ENCODE data around the gene AFF3.
A peak's percentile ranks its signal among the peaks of the same experiment; 100 is the strongest.

AFF3 gene

GRCh38 chr2:100042562-100042961 lies 99.8 kb downstream of the AFF3 start:
- DNase-seq: no peak

DNA sequence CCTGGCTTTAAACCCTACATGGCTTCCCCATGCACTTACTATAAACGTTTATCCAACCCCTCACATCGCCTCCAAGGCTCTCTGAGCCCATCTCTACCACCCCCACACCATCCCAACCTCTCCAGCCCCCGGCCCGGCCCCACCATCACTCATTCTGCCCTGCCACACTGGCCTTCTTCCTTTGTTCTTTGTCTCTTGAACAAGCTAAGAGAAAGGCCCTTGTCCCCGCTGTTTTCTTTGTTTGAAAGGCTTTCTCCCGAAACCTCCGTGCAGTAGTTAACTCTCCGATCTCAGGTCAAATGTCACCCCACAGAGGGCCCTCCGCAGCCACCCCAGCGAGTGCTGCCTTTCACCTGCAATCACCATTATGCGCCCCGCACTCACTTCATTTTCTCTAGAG lies 100.4 kb downstream of the AFF3 start:
- DNase-seq: peak in 2 of 14 donors; percentile 11 to 23

DNA sequence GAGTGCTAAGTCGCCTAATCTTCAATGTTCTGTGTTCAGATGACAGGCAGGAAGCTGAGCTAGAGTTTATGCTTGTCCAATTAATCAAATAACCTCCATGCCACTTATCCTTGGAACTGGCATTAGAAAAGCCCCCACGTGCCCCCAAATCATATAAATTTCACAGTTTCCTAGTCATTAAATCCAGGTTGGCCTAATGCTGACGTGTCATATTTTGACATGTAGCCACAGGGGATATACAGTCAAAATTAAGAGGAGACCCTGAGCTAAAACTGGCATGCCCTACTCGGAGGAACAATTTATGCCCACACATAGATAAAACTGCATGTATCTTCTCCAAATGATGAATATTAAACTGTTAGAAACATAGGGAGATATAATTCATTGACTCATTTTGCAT lies 101.0 kb downstream of the AFF3 start:
- DNase-seq: no peak

- no peak for DNase-seq
Measured at GRCh38 chr2:100040906-100041305, 101.5 kb downstream of the AFF3 start.

DNA sequence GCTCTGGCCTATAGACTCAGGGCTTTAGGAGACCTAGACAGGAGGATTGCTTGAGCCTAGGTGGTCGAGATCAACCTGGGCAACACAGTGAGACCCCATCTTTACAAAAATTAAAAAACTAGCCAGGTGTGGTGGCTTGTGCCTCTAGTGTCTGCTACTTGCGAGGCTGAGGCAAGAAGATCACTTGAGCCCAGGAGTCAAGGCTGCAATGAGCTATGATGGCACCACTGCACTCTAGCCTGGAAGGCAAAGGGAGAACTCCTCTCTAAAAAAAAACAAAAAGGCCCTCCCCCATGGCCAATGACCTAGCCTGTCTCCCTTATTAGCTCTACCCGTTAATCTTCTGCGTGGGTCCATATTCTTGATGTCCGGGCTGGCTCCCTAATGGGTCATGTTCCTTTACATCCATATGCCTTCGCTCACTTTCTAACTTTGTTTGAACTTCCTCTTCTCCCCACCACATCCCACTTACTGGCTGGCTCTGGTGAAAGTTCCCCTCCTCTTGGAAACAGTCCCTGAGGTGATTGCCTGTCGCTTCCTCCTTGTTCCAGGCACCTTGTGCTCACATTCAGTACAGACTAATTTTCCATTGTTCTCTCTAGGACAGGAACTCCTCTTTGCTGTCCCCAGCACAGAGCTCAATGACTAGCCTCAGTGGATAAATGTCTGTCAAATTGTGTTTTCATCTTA lies 103.0 kb downstream of the AFF3 start:
- no peak for DNase-seq

DNA sequence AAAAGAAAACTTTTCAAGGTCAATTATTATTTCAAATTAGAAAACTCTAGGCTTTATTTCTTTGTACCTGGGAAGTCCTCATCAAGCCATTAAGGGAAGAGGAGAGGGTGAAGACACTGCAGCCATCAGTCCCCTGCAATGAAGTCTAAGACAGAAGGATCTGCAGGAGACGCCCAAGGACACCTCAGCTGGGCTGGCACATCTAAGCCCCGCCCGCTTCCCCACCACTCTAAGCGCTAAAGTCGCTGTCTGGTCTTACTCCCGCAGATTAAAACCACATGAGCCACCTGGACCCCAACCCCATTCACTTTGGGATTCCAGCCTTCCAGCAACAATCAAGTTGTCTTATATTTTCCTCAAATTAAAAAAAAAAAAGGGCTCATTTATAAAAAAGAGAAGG lies 104.4 kb downstream of the AFF3 start:
- no peak for DNase-seq

- DNase-seq: no peak
Measured at GRCh38 chr2:100036793-100037192, 105.6 kb downstream of the AFF3 start.

DNA sequence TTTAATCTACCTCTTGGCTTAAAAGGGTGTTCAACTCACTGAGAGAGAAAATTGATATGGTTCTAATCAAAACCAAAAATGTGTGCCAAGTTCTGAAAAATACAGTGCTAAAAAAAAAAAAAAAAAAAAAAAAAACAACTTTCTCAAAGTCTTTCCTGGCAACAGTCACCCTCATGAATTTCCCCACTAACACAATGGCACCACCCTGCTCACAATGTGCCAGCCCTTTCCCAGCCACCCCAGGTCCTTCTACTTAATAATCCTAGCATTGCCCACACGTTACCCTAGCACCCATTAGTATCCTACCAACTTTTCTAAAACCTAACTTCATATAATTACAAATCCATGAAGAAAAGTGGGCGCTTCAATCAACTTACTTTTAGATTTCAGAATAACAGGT lies 106.4 kb downstream of the AFF3 start:
- DNase-seq: no peak

DNA sequence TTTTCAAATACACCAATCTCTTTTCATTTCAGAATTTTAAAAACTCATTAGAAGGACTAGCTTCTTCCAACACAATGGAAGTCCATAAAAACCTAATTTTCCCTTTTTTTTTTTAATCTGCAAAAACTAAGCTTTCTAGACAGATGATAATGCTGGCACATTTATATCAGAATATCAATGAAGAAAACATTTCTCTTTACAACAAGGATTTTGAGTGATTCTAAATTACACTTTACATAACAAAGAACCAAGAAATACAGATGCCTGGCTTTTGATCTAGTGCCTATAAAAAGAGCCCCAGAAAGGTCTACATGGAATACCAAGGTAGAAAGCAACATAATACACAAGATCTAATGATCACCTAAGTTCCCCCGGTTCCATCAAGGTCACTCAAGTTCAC lies 108.0 kb downstream of the AFF3 start:
- DNase-seq: no peak

- DNase-seq: no peak
Measured at GRCh38 chr2:100033976-100034375, 108.4 kb downstream of the AFF3 start.

- no peak for DNase-seq
Measured at GRCh38 chr2:100031604-100032003, 110.8 kb downstream of the AFF3 start.

- DNase-seq: no peak
Measured at GRCh38 chr2:100029460-100029859, 112.9 kb downstream of the AFF3 start.

GRCh38 chr2:100021791-100022340 lies 120.5 kb downstream of the AFF3 start:
- no peak for DNase-seq

GRCh38 chr2:100019499-100019898 lies 122.9 kb downstream of the AFF3 start:
- no peak for DNase-seq

DNA sequence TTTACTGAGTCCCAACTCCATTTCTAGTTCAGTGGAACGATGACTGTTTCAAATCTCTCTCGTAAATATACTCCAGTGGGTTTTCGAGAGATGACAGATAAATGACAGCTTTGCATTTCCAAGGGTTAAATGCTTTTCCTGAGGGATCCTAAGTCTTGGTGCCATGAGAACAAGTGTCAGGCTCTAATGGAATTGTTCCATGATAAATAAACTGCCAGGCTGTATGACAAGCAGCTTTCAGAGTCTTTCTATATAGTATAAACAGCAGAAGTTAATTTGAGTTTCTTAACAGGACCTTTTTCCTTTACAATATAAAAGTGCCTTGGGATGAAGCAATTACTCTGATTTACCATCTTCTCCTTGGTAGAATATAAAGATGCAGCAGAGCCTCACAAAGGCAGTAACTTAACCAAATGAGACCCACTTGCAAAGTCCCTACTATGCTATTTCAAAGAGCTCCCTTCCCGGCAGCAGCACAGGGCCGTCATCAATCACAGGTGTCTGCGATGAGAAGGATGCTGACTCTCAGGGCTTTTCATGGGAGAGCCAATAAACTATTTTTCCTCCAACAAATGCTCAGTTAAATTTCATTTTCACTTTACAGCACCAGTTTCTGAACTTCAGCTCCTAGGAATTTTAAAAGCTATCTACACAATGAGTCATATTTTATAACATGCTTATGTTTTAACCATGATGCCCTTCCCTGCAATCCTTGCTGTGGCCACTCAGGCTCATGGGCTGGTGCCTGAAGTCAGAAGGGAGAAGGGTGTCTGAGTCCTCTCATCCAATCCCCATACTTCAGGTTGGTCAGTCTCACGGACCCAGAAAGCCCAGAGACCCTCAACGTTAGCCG lies 123.8 kb downstream of the AFF3 start:
- no peak for DNase-seq

DNA sequence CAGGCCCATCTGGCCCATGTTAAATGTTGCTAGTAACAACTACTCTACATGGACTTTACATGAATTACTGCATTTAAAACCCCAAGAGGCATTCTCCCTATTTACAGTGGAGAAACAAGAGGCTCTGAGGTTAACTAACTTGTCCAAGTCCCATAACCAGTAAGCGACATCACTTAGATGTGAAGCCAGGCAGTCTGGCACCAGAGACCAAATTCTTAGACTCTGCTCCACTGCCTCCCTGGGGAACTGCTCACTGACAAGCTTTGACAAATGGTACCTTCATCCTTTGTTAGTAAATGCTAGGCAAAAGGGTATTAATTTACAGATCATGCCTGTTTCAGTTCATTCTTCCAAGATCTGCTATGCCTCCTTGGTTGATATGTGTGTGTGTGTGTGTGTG lies 124.8 kb downstream of the AFF3 start:
- DNase-seq: no peak

DNA sequence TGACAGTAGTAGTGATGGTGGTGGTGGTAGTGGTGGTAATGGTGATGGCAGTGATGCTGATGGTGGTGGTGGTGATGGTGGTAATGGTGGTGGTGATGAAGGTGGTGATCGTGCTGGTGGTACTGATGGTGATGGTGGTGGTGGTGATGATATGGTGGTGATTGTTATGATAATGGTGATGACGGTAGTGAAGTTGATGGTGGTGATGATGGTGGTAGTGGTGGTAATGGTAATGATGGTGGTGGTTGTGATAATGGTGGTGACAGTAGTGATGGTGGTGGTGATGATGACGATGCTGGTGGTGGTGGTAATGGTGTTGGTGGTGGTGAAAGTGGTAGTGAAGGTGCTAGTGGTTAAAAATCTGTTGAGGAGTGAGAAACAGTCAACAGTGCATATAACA lies 125.6 kb downstream of the AFF3 start:
- no peak for DNase-seq

DNA sequence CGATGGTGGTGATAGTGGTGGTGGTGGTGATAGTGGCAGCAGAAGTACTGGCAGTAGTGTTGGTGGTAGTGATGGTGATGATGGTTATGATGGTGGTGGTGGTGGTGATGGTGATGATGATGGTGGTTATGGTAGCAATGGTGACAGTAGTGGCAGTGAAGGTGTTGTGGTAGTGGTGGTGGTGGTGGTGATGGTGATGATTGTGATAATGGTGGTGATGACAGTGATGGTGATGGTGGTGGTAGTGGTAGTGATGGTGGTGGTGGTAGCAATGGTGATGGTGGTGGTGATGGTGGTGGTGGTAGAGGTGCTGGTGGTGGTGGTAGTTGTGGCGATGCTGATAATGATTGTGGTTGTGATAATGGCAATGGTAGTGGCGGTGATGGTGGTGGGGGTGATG lies 126.5 kb downstream of the AFF3 start:
- DNase-seq: no peak

GRCh38 chr2:100013892-100014677 lies 128.3 kb downstream of the AFF3 start:
- DNase-seq: peak in 3 of 14 donors; percentile 6 to 71 (median 63)

DNA sequence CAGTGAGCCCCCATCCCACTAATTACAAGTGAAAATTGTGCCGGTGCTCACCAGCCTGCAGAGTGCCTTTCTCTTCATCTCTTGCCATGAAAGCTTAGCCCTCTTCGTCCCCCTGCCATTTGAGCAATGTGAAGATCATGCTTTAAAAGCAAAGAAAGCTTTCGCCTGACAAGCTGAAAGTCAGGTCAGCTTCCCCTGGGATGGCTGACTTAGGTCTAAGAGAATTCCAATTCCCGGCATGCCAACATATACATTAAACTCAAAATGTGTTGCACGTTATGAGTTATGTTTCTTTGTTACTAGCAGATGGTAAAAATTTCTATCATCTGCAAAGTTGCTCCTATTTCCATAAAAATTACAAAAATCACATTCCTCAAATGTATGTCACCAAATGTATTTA lies 129.8 kb downstream of the AFF3 start:
- DNase-seq: no peak

DNA sequence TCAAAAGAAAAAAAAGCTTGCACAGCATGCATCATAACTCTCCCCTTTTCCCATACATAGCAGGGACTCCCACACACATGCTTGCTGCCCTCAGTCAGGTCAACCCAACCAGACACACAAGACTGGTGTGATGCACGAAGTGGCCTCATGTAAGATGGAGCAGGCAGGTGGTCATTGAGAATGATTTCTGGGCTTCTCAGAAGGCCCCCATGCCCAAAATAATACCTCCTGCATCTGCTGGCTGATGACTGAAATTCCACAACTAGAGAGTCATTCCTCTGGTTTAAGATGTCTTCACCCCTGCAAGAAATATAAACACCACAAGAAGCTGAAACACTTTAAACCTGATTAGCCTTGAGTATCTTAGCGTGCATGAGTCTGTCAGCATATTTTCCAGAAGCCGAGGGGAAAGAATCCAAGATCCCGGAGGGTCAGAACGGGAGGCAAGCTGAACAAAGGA lies 131.1 kb downstream of the AFF3 start:
- no peak for DNase-seq

DNA sequence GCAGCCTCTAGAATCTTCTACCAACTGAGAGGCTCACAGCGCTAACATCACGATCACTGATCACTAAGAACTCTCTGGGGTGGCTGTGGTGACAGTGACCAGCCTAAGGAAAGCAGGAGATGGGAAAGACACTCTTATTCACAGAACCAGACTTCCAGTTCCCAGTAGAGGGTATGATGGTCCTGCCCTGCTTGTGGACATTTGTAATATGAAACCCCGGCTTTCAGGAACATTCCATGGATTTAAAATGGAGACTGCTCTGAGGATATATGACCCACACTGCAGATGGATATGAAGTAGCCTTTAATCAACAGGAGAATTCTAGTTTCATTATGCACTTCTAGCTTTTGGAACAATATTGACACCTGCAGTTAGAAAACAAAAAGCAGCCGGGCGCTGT lies 131.8 kb downstream of the AFF3 start:
- no peak for DNase-seq

DNA sequence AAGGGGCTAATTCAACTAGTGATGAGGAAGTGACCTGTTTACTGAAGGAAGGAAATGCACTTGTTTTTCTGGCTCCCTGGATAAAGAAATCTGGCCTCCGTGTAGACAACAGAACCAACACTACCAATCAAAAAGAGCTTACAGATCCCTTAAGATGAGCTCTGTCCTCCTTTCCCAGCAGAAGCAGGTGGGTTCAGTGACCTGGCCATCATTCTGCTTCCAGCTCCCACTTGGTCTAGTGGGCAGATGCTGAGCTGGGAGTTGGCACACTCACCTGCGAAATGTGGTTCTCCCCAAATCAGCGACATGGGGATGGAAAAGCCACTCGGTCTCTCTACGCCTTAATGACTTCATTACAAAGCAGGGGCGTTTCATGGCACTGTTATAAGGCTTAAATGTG lies 132.6 kb downstream of the AFF3 start:
- peak in 1 of 14 donors; percentile 25 for DNase-seq
